NCI-H1436 treated with DMSO at 0.1 percent for 48 hours (cell line): ENCODE data around the gene TRMU.
"Not testable (repeated sequence)": the region's sequence is repeated elsewhere in the genome, so short reads cannot be mapped to it uniquely, and the experiment has no call there.

Source experiments
- DNase-seq: peaks from one replicate; lab custom pipeline; 2025; lab: John Stamatoyannopoulos, UW

Gene TRMU

GRCh38 chr22:46300491-46300890 lies 35.0 kb upstream of the TRMU start:
- DNase-seq: no peak

- no peak for DNase-seq
Measured at GRCh38 chr22:46303347-46303965, 32.1 kb upstream of the TRMU start.

GRCh38 chr22:46308283-46308988 lies 27.1 kb upstream of the TRMU start:
- no peak for DNase-seq

- DNase-seq: no peak
Measured at GRCh38 chr22:46309526-46310085, 25.9 kb upstream of the TRMU start.

GRCh38 chr22:46312056-46312455 lies 23.5 kb upstream of the TRMU start:
- no peak for DNase-seq

- DNase-seq: not testable (repeated sequence)
Measured at GRCh38 chr22:46312848-46313247, 22.7 kb upstream of the TRMU start.

GRCh38 chr22:46315976-46316375 lies 19.5 kb upstream of the TRMU start:
- DNase-seq: no peak

GRCh38 chr22:46317646-46318045 lies 17.9 kb upstream of the TRMU start:
- DNase-seq: no peak

- no peak for DNase-seq
Measured at GRCh38 chr22:46318576-46318975, 16.9 kb upstream of the TRMU start.

- no peak for DNase-seq
Measured at GRCh38 chr22:46319319-46319718, 16.2 kb upstream of the TRMU start.

GRCh38 chr22:46320166-46320710 lies 15.3 kb upstream of the TRMU start:
- DNase-seq: no peak

GRCh38 chr22:46320716-46321386 lies 14.7 kb upstream of the TRMU start:
- DNase-seq: no peak

GRCh38 chr22:46322711-46323110 lies 12.8 kb upstream of the TRMU start:
- no peak for DNase-seq

- DNase-seq: no peak
Measured at GRCh38 chr22:46323162-46323561, 12.4 kb upstream of the TRMU start.

GRCh38 chr22:46326066-46326680 lies 9.3 kb upstream of the TRMU start:
- DNase-seq: no peak

GRCh38 chr22:46327691-46328465 lies 7.6 kb upstream of the TRMU start:
- DNase-seq: no peak

- DNase-seq: no peak
Measured at GRCh38 chr22:46328797-46329196, 6.7 kb upstream of the TRMU start.

- no peak for DNase-seq
Measured at GRCh38 chr22:46329616-46330015, 5.9 kb upstream of the TRMU start.

- DNase-seq: no peak
Measured at GRCh38 chr22:46330426-46330825, 5.1 kb upstream of the TRMU start.

- no peak for DNase-seq
Measured at GRCh38 chr22:46331496-46331895, 4.0 kb upstream of the TRMU start.
